PC-3 (cell line): ENCODE data around the gene GRIK5. TPM values are rescaled to one million over a fixed set of nuclear protein-coding genes. Genes with fewer than 3 reads are reported as not detected.
A peak's percentile ranks its signal among the peaks of the same experiment; 100 is the strongest.

Experiments
- ATAC-seq: fragments of 200-7000 bp; cut with Tn5 transposase; 2 replicates; pipeline ENCODE4 v1.9.1; 2020; ENCODE audit warnings: mild to moderate bottlenecking, moderate library complexity
- BruUV-seq: library from RNA; stranded (reverse); fragments of 400-500 nt; replicated peaks from 2 replicates; lab custom pipeline; 2021; lab: Mats Ljungman, UMichigan
- CTCF ChIA-PET: fragments of 300-600 bp; sonication (Branson Sonifier 250); formaldehyde crosslinking; loops from one replicate; lab custom pipeline; 2022; ENCODE audit warnings: antibody characterized with exemption; lab: Charles Lee
- POLR2A ChIA-PET: fragments of 300-600 bp; sonication (Branson Sonifier 250); formaldehyde crosslinking; loops from one replicate; lab custom pipeline; 2022; ENCODE audit warnings: antibody characterized with exemption; ENCODE audit not compliant: unreplicated experiment; lab: Charles Lee
- DNase-seq: peaks from one replicate; pipeline ENCODE4 v3.0.0-alpha.2; 2015
- H2AFZ ChIP-seq: fragments of 300-600 bp; sonication (generic); 2 replicates; pipeline ENCODE4 v1.6.0; 2016; ENCODE audit warnings: antibody characterized with exemption, low read length
- H3F3A ChIP-seq: fragments of 300-600 bp; sonication (generic); one replicate; pipeline ENCODE4 v1.6.0; 2017; ENCODE audit warnings: antibody characterized with exemption, low read length, control low read depth, mild to moderate bottlenecking; ENCODE audit not compliant: unreplicated experiment
- H3K27ac ChIP-seq: fragments of 300-600 bp; sonication (generic); 2 replicates; pipeline ENCODE4 v1.5.1; 2016; ENCODE audit warnings: mild to moderate bottlenecking, low read length
- H3K27me3 ChIP-seq: fragments of 300-600 bp; sonication (generic); 2 replicates; pipeline ENCODE4 v1.6.1; 2016; ENCODE audit warnings: low read length, mixed read lengths
- H3K36me3 ChIP-seq: fragments of 300-600 bp; sonication (generic); 2 replicates; pipeline ENCODE4 v1.6.1; 2016; ENCODE audit warnings: low read depth, mixed run types, low read length, mixed read lengths
- H3K4me1 ChIP-seq: fragments of 300-600 bp; sonication (generic); 2 replicates; pipeline ENCODE4 v1.5.1; 2016; ENCODE audit warnings: low read length; ENCODE audit not compliant: insufficient read depth
- H3K4me2 ChIP-seq: fragments of 300-600 bp; sonication (generic); 2 replicates; pipeline ENCODE4 v1.6.0; 2016; ENCODE audit warnings: low read length
- H3K4me3 ChIP-seq: fragments of 300-600 bp; sonication (generic); 2 replicates; pipeline ENCODE4 v1.5.1; 2016; ENCODE audit warnings: mild to moderate bottlenecking, low read length, mixed read lengths
- H3K79me2 ChIP-seq: fragments of 300-600 bp; sonication (generic); 2 replicates; pipeline ENCODE4 v1.6.1; 2017; ENCODE audit warnings: low read length, mixed read lengths
- H3K9ac ChIP-seq: fragments of 300-600 bp; sonication (generic); 2 replicates; pipeline ENCODE4 v1.6.0; 2016; ENCODE audit warnings: mild to moderate bottlenecking, low read length
- H3K9me2 ChIP-seq: fragments of 300-600 bp; sonication (generic); replicated peaks from 2 replicates; pipeline ENCODE4 v1.6.1; 2016; ENCODE audit warnings: mixed run types, low read length, mixed read lengths
- H3K9me3 ChIP-seq: fragments of 300-600 bp; sonication (generic); 2 replicates; pipeline ENCODE4 v1.6.1; 2016; ENCODE audit warnings: low read length, mixed read lengths
- H4K20me1 ChIP-seq: fragments of 300-600 bp; sonication (generic); 2 replicates; pipeline ENCODE4 v1.6.1; 2016; ENCODE audit warnings: low read length, mixed read lengths
- CTCF ChIP-seq: fragments of 300-600 bp; sonication (generic); conservative IDR thresholded peaks from 2 replicates; pipeline ENCODE4 v1.5.1; 2017; ENCODE audit warnings: antibody characterized with exemption, low read depth, mild to moderate bottlenecking, low read length
- EZH2 ChIP-seq: fragments of 300-600 bp; sonication (generic); IDR thresholded peaks from one replicate; pipeline ENCODE4 v1.6.1; 2017; ENCODE audit warnings: antibody characterized with exemption, mild to moderate bottlenecking, low read length; ENCODE audit not compliant: unreplicated experiment
- EZH2phosphoT487 ChIP-seq: fragments of 300-600 bp; sonication (generic); IDR thresholded peaks from 2 replicates; pipeline ENCODE4 v1.6.1; 2018; ENCODE audit warnings: mild to moderate bottlenecking, antibody characterized with exemption, low read length, borderline replicate concordance
- intact Hi-C: fragments of 100-400 bp; cut with micrococcal nuclease; formaldehyde crosslinking; loops from 2 replicates; pipeline ENCODE4 v1.9.0; 2023
- total RNA-seq: library from RNA; depleted of rRNA; stranded (reverse); fragments of >200 nt; gene quantifications from 2 replicates; pipeline ENCODE4 v1.2.3, GENCODE V29; 2014

GRIK5 gene
- total RNA-seq, 1 experiment from 2014 or later = not detected

GRCh38 chr19:42078538-42079275, 8.7 kb upstream of the GRIK5 start:
- ATAC-seq = no peak
- Histone ChIP-seq H3F3A (no peaks in the 10 kb centered on the region), H3K36me3 (peaks cover 16% of the 10 kb centered on the region; the same call in 1 of the 2 replicates), H3K79me2 (peaks cover 55% of the 10 kb centered on the region), H3K4me2 (no peak overlapping the region), H3K9ac (no peak overlapping the region), H3K4me3 (no peak overlapping the region), H4K20me1 (peaks cover 32% of the 10 kb centered on the region), H3K27ac (no peak overlapping the region), H3K9me3 (no peaks in the 10 kb centered on the region), H3K27me3 (no peaks in the 10 kb centered on the region), H3K9me2 (no peaks in the 10 kb centered on the region), H2AFZ (no peak overlapping the region), H3K4me1 (peaks cover 24% of the 10 kb centered on the region)
- intact Hi-C loops = no loop called here
- TSS peak; percentile 21 for BruUV-seq
- ChIA-PET POLR2A (no interaction called here), CTCF (no interaction called here)
- no peak for DNase-seq
- no peak for TF ChIP-seq EZH2phosphoT487
- no peak for TF ChIP-seq CTCF
- TF ChIP-seq EZH2 = no peak

GRCh38 chr19:42078058-42078457, 8.1 kb upstream of the GRIK5 start:
- H3K27ac ChIP-seq = no peak overlapping the region
- CTCF ChIA-PET = no interaction called here
- TF ChIP-seq EZH2 = no peak
- no peak for TF ChIP-seq CTCF
- no peak for TF ChIP-seq EZH2phosphoT487
- DNase-seq (no peak), ATAC-seq (no peak)
- no peaks in the 10 kb centered on the region for H3K27me3 ChIP-seq
- H3K79me2 ChIP-seq = peaks cover 55% of the 10 kb centered on the region
- BruUV-seq = no TSS peak
- peaks cover 16% of the 10 kb centered on the region; the same call in 1 of the 2 replicates for H3K36me3 ChIP-seq
- no peaks in the 10 kb centered on the region for H3K9me3 ChIP-seq
- peaks cover 24% of the 10 kb centered on the region for H3K4me1 ChIP-seq
- H4K20me1 ChIP-seq = peaks cover 32% of the 10 kb centered on the region
- no peak overlapping the region for H3K9ac ChIP-seq
- peak overlapping the region; percentile 75; the same call in 1 of the 2 replicates for H3K4me3 ChIP-seq
- H3K4me2 ChIP-seq = peak overlapping the region; percentile 81
- intact Hi-C loops = no loop called here
- no peaks in the 10 kb centered on the region for H3F3A ChIP-seq
- no peaks in the 10 kb centered on the region for H3K9me2 ChIP-seq
- POLR2A ChIA-PET = no interaction called here
- H2AFZ ChIP-seq = no peak overlapping the region
